HepG2 (cell line): Measurements from ENCODE around the gene GSC2. TPM values are rescaled to one million over a fixed set of nuclear protein-coding genes. Genes with fewer than 3 reads are reported as not detected.
A peak's percentile ranks its signal among the peaks of the same experiment; 100 is the strongest.

ENCODE experiments used
- FOXO1 ChIP-seq: sonication (generic); formaldehyde crosslinking; IDR thresholded peaks from 2 replicates; pipeline ENCODE4 v1.4.0; 2020; ENCODE audit warnings: missing genetic modification reagents
- HBP1 ChIP-seq: IDR thresholded peaks from 2 replicates; pipeline ENCODE4 v1.6.1; 2016; ENCODE audit warnings: low read depth, control low read depth
- KMT2B ChIP-seq: IDR thresholded peaks from 2 replicates; pipeline ENCODE4 v1.6.1; 2016; ENCODE audit warnings: missing genetic modification reagents, missing compliant biosample characterization
- POLR2AphosphoS5 ChIP-seq: IDR thresholded peaks from 2 replicates; pipeline ENCODE4 v1.6.1; 2012; ENCODE audit warnings: low read depth, low read length
- TAF1 ChIP-seq: sonication (generic); formaldehyde crosslinking; IDR thresholded peaks from 2 replicates; pipeline ENCODE4 v1.4.0; 2020; ENCODE audit warnings: missing genetic modification reagents
- ZFP1 ChIP-seq: IDR thresholded peaks from 2 replicates; pipeline ENCODE4 v1.6.1; 2016
- ZNF101 ChIP-seq: sonication (generic); formaldehyde crosslinking; IDR thresholded peaks from 2 replicates; pipeline ENCODE4 v1.4.0; 2020; ENCODE audit warnings: mild to moderate bottlenecking, low read depth, missing genetic modification reagents, borderline replicate concordance
- ZNF160 ChIP-seq: sonication (generic); formaldehyde crosslinking; IDR thresholded peaks from 2 replicates; pipeline ENCODE4 v1.8.0; 2022; ENCODE audit warnings: mild to moderate bottlenecking, inconsistent platforms, missing genetic modification reagents
- ZNF292 ChIP-seq: sonication (generic); formaldehyde crosslinking; IDR thresholded peaks from 2 replicates; pipeline ENCODE4 v1.8.1; 2022; ENCODE audit warnings: mild to moderate bottlenecking, low read depth, missing genetic modification reagents, borderline replicate concordance
- ZNF33B ChIP-seq: sonication (generic); formaldehyde crosslinking; IDR thresholded peaks from 2 replicates; pipeline ENCODE4 v1.5.1; 2020; ENCODE audit warnings: mild to moderate bottlenecking, missing genetic modification reagents
- ZNF382 ChIP-seq: sonication (generic); formaldehyde crosslinking; IDR thresholded peaks from 2 replicates; pipeline ENCODE4 v1.5.0; 2020; ENCODE audit warnings: missing genetic modification reagents, mild to moderate bottlenecking, borderline replicate concordance
- ZNF407 ChIP-seq: sonication (generic); formaldehyde crosslinking; IDR thresholded peaks from one replicate; pipeline ENCODE4 v1.5.1; 2020; ENCODE audit warnings: mild to moderate bottlenecking, missing genetic modification reagents; ENCODE audit errors: not compliant biosample characterization
- ZNF557 ChIP-seq: sonication (generic); formaldehyde crosslinking; IDR thresholded peaks from 2 replicates; pipeline ENCODE4 v1.4.0; 2020; ENCODE audit warnings: missing genetic modification reagents
- ZNF589 ChIP-seq: sonication (generic); formaldehyde crosslinking; conservative IDR thresholded peaks from 2 replicates; pipeline ENCODE4 v1.8.0; 2022; ENCODE audit warnings: mild to moderate bottlenecking, moderate library complexity, missing genetic modification reagents
- ZNF678 ChIP-seq: sonication (generic); formaldehyde crosslinking; IDR thresholded peaks from 2 replicates; pipeline ENCODE4 v1.4.0; 2020; ENCODE audit warnings: mild to moderate bottlenecking, missing genetic modification reagents
- ZNF747 ChIP-seq: sonication (generic); formaldehyde crosslinking; IDR thresholded peaks from 2 replicates; pipeline ENCODE4 v1.8.1; 2023; ENCODE audit warnings: missing genetic modification reagents, mild to moderate bottlenecking, borderline replicate concordance
- ZNF781 ChIP-seq: sonication (generic); formaldehyde crosslinking; IDR thresholded peaks from 2 replicates; pipeline ENCODE4 v1.5.1; 2020; ENCODE audit warnings: borderline replicate concordance, mild to moderate bottlenecking, missing genetic modification reagents; ENCODE audit errors: not compliant biosample characterization
- ZNF891 ChIP-seq: sonication (generic); formaldehyde crosslinking; IDR thresholded peaks from 2 replicates; pipeline ENCODE4 v1.5.0; 2020; ENCODE audit warnings: mild to moderate bottlenecking, missing genetic modification reagents
- polyA plus RNA-seq, 8 experiments: library from polyadenylated mRNA; depleted of rRNA in 3 of 8; stranded (reverse) in 7 of 8; unstranded in 1 of 8; fragments of >200 nt; fragmentation: Illumina TruSeq in 4 of 8; extraction: Trizol in 4 of 8; gene quantifications; 2 replicates each; pipeline versions ENCODE4 v1.2.1 to v1.2.3, GENCODE V29; 2011 to 2016; ENCODE audit warnings: low read depth in 4 of 8, missing spikeins in 1 of 8, mixed read lengths in 1 of 8; ENCODE audit not compliant: insufficient read depth in 1 of 8
- total RNA-seq, 5 experiments: library from RNA; depleted of rRNA; stranded (reverse); fragments of >200 nt; fragmentation: Illumina TruSeq; extraction: Trizol; gene quantifications; 2 replicates each; pipeline ENCODE4 v1.2.3, GENCODE V29; 2016; ENCODE audit warnings: low read depth in 1 of 5

The GSC2 gene
- total and polyA plus RNA-seq, 2 of the 13 experiments (the other 11 are each of a cell fraction or from before 2014, with no cell fraction given) = not detected

GRCh38 chr22:19178657-19179496 lies 28.8 kb upstream of the GSC2 start, which contains the start of gene SLC25A1 (continued):
- 0 out of 2 replicates have a peak, but pooled peaks have one; percentile 59 for TF ChIP-seq ZNF101 (CRISPR knock-in tag)
- peak; percentile 17; the same call in 1 of the 2 replicates for TF ChIP-seq ZNF33B (CRISPR knock-in tag)
- peak; percentile 81; the same call in 1 of the 2 replicates for TF ChIP-seq ZNF747
- no peak for TF ChIP-seq ZNF292
- 0 out of 2 replicates have a peak, but pooled peaks have one; percentile 52 for TF ChIP-seq ZNF160 (CRISPR knock-in tag)
- peak; percentile 47; the same call in 1 of the 2 replicates for TF ChIP-seq ZNF589 (CRISPR knock-in tag)
- 0 out of 2 replicates have a peak, but pooled peaks have one; percentile 49 for TF ChIP-seq ZFP1 (CRISPR knock-in tag)
- 0 out of 2 replicates have a peak, but pooled peaks have one; percentile 19 for TF ChIP-seq ZNF678 (CRISPR knock-in tag)
- 0 out of 2 replicates have a peak, but pooled peaks have one; percentile 11 for TF ChIP-seq KMT2B (CRISPR knock-in tag)
- peak; percentile 91 for TF ChIP-seq POLR2AphosphoS5
- peak; percentile 77; the same call in 1 of the 2 replicates for TF ChIP-seq ZNF891 (CRISPR knock-in tag)
- 0 out of 2 replicates have a peak, but pooled peaks have one; percentile 33 for TF ChIP-seq HBP1 (CRISPR knock-in tag)
- TF ChIP-seq ZNF557 (CRISPR knock-in tag) = 0 out of 2 replicates have a peak, but pooled peaks have one; percentile 20
- no peak for TF ChIP-seq ZNF382
- no peak for TF ChIP-seq ZNF407 (CRISPR knock-in tag)
- 0 out of 2 replicates have a peak, but pooled peaks have one; percentile 40 for TF ChIP-seq FOXO1 (CRISPR knock-in tag)
- peak; percentile 74 for TF ChIP-seq ZNF781 (CRISPR knock-in tag)
- TF ChIP-seq TAF1 (CRISPR knock-in tag) = peak; percentile 80
